Immature natural killer cell (primary cell): ENCODE measurements around the gene CTNNAL1. TPM values are rescaled to one million over a fixed set of nuclear protein-coding genes. Genes with fewer than 3 reads are reported as not detected.
"Not testable (repeated sequence)": the region's sequence is repeated elsewhere in the genome, so short reads cannot be mapped to it uniquely, and the experiment has no call there.

Source experiments
- DNase-seq, 3 donors: peaks; one replicate each; pipeline ENCODE4 v3.0.0; 2022; ENCODE audit warnings: mixed read lengths in 1 of 3
- H3K27ac Mint-ChIP-seq, 6 donors: one replicate each; pipeline ENCODE4 v1.8.0; 2020; ENCODE audit warnings: mixed read lengths in 6 of 6, mild to moderate bottlenecking in 5 of 6, inconsistent platforms in 4 of 6, moderate library complexity in 3 of 6
- H3K27me3 Mint-ChIP-seq, 3 donors: one replicate each; pipeline ENCODE4 v1.8.0; 2020 to 2021; ENCODE audit warnings: low read depth in 3 of 3, mild to moderate bottlenecking in 3 of 3, mixed read lengths in 3 of 3, moderate library complexity in 3 of 3, inconsistent platforms in 1 of 3
- H3K36me3 Mint-ChIP-seq, 3 donors: one replicate each; pipeline ENCODE4 v1.8.0; 2020; ENCODE audit warnings: mixed read lengths in 3 of 3, inconsistent platforms in 2 of 3, mild to moderate bottlenecking in 2 of 3
- H3K4me1 Mint-ChIP-seq, 2 donors: one replicate each; pipeline ENCODE4 v1.8.0; 2020; ENCODE audit warnings: inconsistent platforms in 2 of 2, mild to moderate bottlenecking in 2 of 2, mixed read lengths in 2 of 2, moderate library complexity in 1 of 2
- H3K4me3 Mint-ChIP-seq, 5 donors: one replicate each; pipeline ENCODE4 v1.8.0; 2020; ENCODE audit warnings: mild to moderate bottlenecking in 5 of 5, mixed read lengths in 5 of 5, inconsistent platforms in 3 of 5, moderate library complexity in 3 of 5
- H3K9me3 Mint-ChIP-seq, 6 donors: one replicate each; pipeline ENCODE4 v1.8.0; 2020; ENCODE audit warnings: mild to moderate bottlenecking in 6 of 6, mixed read lengths in 6 of 6, inconsistent platforms in 4 of 6, moderate library complexity in 3 of 6
- polyA plus RNA-seq, 3 donors: library from polyadenylated mRNA; unstranded; fragments of 300-500 nt; fragmentation: Illumina TruSeq; gene quantifications; one replicate each; pipeline ENCODE4 v1.2.3, GENCODE V29; 2021

CTNNAL1 gene
- polyA plus RNA-seq, 3 donors from 2014 or later = 1.7 to 5.2 TPM; not detected in 1

GRCh38 chr9:108920401-108920800, 92.9 kb downstream of the CTNNAL1 start:
- H3K36me3 Mint-ChIP-seq = peaks cover 13 to 51% (median 48%) of the 10 kb centered on the region in 3 donors
- not testable (repeated sequence) for H3K4me3 Mint-ChIP-seq, DNase-seq, H3K27me3 Mint-ChIP-seq, H3K4me1 Mint-ChIP-seq, H3K27ac Mint-ChIP-seq, H3K9me3 Mint-ChIP-seq

DNA sequence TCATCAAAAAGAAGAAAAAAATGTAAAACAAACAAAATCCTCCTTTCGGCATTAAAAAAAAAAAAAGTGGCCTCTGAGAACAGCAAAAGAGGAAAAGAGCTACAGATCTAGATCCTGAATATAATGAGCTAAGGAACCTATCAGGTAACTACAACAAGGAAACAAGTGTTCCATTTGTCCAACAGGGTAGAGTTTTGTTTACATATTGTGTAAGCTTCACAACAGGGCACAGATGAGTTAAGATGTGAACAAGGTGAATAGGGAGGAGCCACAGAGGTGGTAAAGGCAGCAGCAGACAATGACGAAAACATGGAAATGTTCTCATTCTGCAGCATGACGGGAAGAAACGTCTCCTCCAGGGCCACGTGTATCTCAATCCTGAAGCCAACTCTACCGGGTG, 93.8 kb downstream of the CTNNAL1 start:
- Mint-ChIP-seq H3K27me3 (no peaks in the 10 kb centered on the region), H3K4me3 (no peak overlapping the region), H3K9me3 (no peaks in the 10 kb centered on the region), H3K4me1 (no peaks in the 10 kb centered on the region), H3K36me3 (peaks cover 13 to 43% (median 39%) of the 10 kb centered on the region in 3 donors), H3K27ac (no peak overlapping the region)
- no peak for DNase-seq

GRCh38 chr9:108913391-108913790, 99.9 kb downstream of the CTNNAL1 start:
- Mint-ChIP-seq H3K9me3 (no peaks in the 10 kb centered on the region), H3K4me3 (no peak overlapping the region), H3K4me1 (peaks cover 21 to 24% of the 10 kb centered on the region in 2 donors), H3K36me3 (peaks cover 27 to 53% (median 37%) of the 10 kb centered on the region in 3 donors), H3K27ac (no peak overlapping the region), H3K27me3 (peaks cover 0 to 2% (median 1%) of the 10 kb centered on the region in 3 donors)
- no peak for DNase-seq

- peaks cover 21 to 24% of the 10 kb centered on the region in 2 donors for H3K4me1 Mint-ChIP-seq
- H3K27me3 Mint-ChIP-seq = peaks cover 0 to 2% (median 1%) of the 10 kb centered on the region in 3 donors
- H3K36me3 Mint-ChIP-seq = peaks cover 31 to 63% (median 38%) of the 10 kb centered on the region in 3 donors
- H3K9me3 Mint-ChIP-seq = no peaks in the 10 kb centered on the region
- peak overlapping the region in 2 of 5 donors; percentile 9 to 21 for H3K4me3 Mint-ChIP-seq
- DNase-seq = peak in 1 of 3 donors; percentile 17
- H3K27ac Mint-ChIP-seq = peak overlapping the region; percentile 45 to 84 (median 78)
These were observed 101.5 kb downstream of the CTNNAL1 start for GRCh38 chr9:108911820-108912219.

DNA sequence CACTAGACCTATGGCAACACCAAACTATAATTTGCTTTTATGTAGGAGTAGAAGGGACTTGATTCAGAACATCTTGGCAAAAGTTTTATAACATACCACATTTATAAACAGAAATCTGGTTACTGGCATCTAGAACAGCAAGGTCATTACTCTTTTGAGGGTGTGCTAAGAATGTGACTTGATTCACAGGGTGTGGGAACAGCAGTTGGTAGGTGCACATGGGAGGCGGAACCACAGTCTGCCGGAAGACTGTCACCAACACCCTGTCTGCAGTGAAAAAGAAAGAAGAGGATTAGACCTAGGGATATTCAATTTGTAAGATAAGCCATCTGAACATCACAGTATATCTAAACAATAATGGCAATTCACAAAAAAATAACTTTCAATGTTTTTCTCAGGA, 102.4 kb downstream of the CTNNAL1 start:
- peak overlapping the region; percentile 43 to 92 (median 72) for H3K27ac Mint-ChIP-seq
- H3K36me3 Mint-ChIP-seq = peaks cover 31 to 66% (median 39%) of the 10 kb centered on the region in 3 donors
- H3K9me3 Mint-ChIP-seq = no peaks in the 10 kb centered on the region
- DNase-seq = no peak
- H3K4me1 Mint-ChIP-seq = peaks cover 21 to 24% of the 10 kb centered on the region in 2 donors
- peaks cover 0 to 2% (median 1%) of the 10 kb centered on the region in 3 donors for H3K27me3 Mint-ChIP-seq
- H3K4me3 Mint-ChIP-seq = peak overlapping the region in 3 of 5 donors; percentile 8 to 55 (median 25)

DNA sequence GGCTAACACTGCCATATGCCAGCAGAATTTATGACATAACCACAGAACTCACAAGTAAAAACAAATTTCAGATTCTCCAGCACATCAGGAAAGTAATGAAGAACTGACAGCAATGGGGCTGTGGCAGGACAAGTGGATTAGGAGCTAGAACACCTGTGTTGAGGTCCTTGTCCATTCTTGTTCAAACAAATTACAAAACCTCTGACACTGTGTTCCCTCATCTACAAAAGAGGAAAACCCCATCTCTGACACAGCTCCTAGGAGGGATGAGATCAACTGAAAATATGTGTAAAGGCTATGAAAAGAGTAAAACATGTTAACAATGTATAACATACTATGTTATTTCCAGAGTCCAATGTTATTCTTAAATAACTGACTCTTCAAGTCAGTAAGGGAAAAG, 102.9 kb downstream of the CTNNAL1 start:
- H3K4me1 Mint-ChIP-seq = peaks cover 21 to 24% of the 10 kb centered on the region in 2 donors
- H3K4me3 Mint-ChIP-seq = no peak overlapping the region
- H3K36me3 Mint-ChIP-seq = peaks cover 30 to 64% (median 39%) of the 10 kb centered on the region in 3 donors

GRCh38 chr9:108905494-108905893, 107.8 kb downstream of the CTNNAL1 start:
- Mint-ChIP-seq H3K27ac (no peak overlapping the region), H3K4me1 (peaks cover 1 to 3% of the 10 kb centered on the region in 2 donors), H3K36me3 (peaks cover 45 to 69% (median 45%) of the 10 kb centered on the region in 3 donors), H3K9me3 (no peaks in the 10 kb centered on the region), H3K4me3 (no peak overlapping the region), H3K27me3 (peaks cover 0 to 2% (median 0%) of the 10 kb centered on the region in 3 donors)
- DNase-seq = no peak

More for the DNA sequence above, 102.9 kb downstream of the CTNNAL1 start:
- Mint-ChIP-seq H3K9me3 (no peaks in the 10 kb centered on the region), H3K27ac (peak overlapping the region in 4 of 6 donors; percentile 19 to 92 (median 55)), H3K27me3 (peaks cover 0 to 2% (median 1%) of the 10 kb centered on the region in 3 donors)
- no peak for DNase-seq

- no peak for DNase-seq
- peaks cover 0 to 3% (median 0%) of the 10 kb centered on the region in 3 donors for H3K27me3 Mint-ChIP-seq
- no peaks in the 10 kb centered on the region for H3K9me3 Mint-ChIP-seq
- no peak overlapping the region for H3K27ac Mint-ChIP-seq
- peaks cover 36 to 62% (median 40%) of the 10 kb centered on the region in 3 donors for H3K36me3 Mint-ChIP-seq
- H3K4me3 Mint-ChIP-seq = no peak overlapping the region
- no peaks in the 10 kb centered on the region for H3K4me1 Mint-ChIP-seq
These were observed 109.1 kb downstream of the CTNNAL1 start for GRCh38 chr9:108904161-108904560.

DNA sequence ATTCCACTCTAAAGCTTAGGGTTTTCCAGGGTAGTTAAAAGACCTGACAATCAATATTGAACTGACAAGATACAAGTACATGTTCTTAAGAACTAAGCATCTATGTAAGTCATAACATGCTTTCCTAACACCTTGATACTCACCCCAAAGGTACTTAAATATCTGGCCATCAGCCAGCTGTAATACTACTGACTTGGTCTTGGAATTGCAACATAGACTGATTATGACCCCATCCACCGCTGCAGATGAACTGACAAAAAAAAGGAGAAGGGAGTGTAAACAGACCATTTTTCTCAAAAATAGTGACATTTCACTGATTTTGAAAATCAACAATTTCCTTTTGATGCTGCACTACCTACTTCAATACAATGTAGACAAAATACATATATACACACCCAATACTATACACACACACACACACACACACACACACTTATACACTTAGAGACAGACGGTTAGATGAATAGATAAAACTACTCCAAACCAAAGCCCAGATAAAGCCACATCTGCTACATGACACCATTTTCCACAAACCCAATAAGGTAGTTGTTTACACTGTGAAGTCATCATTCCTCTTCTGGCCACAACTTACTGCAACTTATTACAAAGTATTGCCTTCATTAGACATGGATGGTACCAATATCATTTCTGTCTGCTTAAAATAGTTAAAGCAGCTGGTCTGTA, 109.7 kb downstream of the CTNNAL1 start:
- H3K9me3 Mint-ChIP-seq = no peaks in the 10 kb centered on the region
- no peaks in the 10 kb centered on the region for H3K4me1 Mint-ChIP-seq
- peaks cover 31 to 60% (median 35%) of the 10 kb centered on the region in 3 donors for H3K36me3 Mint-ChIP-seq
- no peak for DNase-seq
- peak overlapping the region in 1 of 6 donors; percentile 76 for H3K27ac Mint-ChIP-seq
- H3K4me3 Mint-ChIP-seq = no peak overlapping the region
- H3K27me3 Mint-ChIP-seq = peaks cover 0 to 3% (median 0%) of the 10 kb centered on the region in 3 donors

DNA sequence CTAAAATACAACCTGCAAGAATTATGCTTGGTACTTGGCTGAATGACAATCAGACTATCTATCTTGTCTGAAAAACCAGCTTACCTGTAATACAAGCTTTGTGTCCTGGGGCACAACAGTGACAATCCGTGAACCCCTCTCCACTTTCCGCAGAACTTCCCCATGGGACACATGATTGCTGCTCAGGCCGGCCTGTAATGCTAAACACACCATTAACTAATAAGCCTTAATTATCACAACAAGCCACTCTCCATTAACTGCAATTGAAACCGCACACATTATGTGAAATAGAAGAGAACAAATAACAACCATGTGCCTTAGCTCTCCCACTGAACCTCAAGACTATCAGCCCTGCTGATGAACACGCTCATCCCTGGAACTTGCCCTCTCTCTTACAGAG, 113.1 kb downstream of the CTNNAL1 start:
- no peaks in the 10 kb centered on the region for H3K4me1 Mint-ChIP-seq
- H3K4me3 Mint-ChIP-seq = no peak overlapping the region
- peaks cover 39 to 59% (median 49%) of the 10 kb centered on the region in 3 donors for H3K36me3 Mint-ChIP-seq
- no peak for DNase-seq
- H3K27ac Mint-ChIP-seq = peak overlapping the region in 1 of 6 donors; percentile 9
- no peaks in the 10 kb centered on the region for H3K9me3 Mint-ChIP-seq
- peaks cover 0 to 5% (median 0%) of the 10 kb centered on the region in 3 donors for H3K27me3 Mint-ChIP-seq

DNA sequence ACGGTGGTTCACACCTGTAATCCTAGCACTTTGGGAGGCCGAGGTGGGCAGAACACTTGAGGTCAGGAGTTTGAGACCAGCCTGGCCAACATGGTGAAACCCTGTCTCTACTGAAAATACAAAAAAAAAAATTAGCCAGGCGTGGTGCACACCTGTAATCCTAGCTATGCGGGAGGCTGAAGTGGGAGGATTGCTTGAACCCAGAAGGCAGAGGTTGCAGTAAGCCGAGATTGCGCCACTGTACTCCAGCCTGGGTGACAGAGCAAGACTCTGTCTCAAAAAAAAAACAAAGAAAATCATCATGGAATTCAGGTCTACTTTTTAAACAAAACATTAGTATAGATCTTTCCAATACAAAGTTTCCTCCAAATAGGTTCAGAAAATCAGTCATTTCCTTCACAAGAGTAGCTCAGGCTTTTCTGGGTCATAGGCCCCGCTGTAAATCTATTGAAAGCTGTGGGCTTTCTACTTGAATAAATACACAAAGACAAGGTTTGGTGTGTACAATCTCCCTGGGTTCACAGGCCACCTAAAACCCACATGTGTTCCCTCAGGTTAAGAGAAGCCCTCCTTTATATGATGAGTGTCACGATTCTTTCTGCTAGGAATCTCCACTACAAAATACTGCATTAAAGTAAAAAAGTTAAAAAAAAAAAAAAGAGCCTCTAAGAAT, 114.1 kb downstream of the CTNNAL1 start:
- not testable (repeated sequence) for H3K9me3 Mint-ChIP-seq, H3K27me3 Mint-ChIP-seq, DNase-seq, H3K4me3 Mint-ChIP-seq, H3K27ac Mint-ChIP-seq, H3K4me1 Mint-ChIP-seq
- H3K36me3 Mint-ChIP-seq = peaks cover 42 to 62% (median 47%) of the 10 kb centered on the region in 3 donors

GRCh38 chr9:108897324-108898096, 115.8 kb downstream of the CTNNAL1 start:
- H3K4me3 Mint-ChIP-seq = no peak overlapping the region
- H3K27me3 Mint-ChIP-seq = peaks cover 0 to 5% (median 0%) of the 10 kb centered on the region in 3 donors
- H3K27ac Mint-ChIP-seq = peak overlapping the region in 1 of 6 donors; percentile 48
- H3K36me3 Mint-ChIP-seq = peaks cover 38 to 65% (median 47%) of the 10 kb centered on the region in 3 donors
- DNase-seq = no peak
- no peaks in the 10 kb centered on the region for H3K9me3 Mint-ChIP-seq
- H3K4me1 Mint-ChIP-seq = no peaks in the 10 kb centered on the region

DNA sequence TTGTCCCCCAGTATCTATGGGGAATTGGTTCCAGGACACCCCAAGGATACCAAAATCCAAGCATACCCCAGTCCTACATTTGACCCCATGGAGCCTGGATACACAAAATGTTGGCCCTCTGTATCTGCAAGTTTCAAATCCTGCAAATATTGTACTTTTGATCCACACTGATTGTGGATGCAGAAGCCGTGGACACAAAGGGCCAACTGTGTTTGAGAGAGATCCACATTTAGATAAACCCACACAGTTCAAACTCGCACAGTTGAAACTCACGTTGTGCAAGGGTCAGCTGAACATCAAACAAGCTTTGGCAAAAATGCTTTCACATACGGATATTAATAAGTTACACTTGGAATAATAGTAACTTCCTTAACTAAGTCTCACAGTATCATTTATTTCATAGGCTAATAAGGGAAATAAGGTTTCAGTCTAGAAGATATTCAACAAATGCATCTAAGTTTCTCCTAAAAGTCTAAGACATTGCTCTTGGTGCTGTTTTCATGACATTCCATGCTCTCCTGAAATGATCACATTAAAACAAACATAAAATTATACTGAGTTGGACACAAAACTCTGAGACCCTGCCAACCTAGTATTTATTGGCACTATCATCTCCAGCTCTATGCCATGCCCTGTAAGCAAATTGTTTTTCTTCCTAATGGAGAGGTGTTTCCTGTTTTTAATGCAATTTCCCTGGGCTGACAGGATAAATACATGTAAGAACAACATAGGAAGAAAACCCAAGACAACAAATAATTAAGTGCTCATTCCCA, 118.9 kb downstream of the CTNNAL1 start:
- H3K4me1 Mint-ChIP-seq = no peaks in the 10 kb centered on the region
- no peak for DNase-seq
- H3K4me3 Mint-ChIP-seq = no peak overlapping the region
- peaks cover 0 to 5% (median 0%) of the 10 kb centered on the region in 3 donors for H3K27me3 Mint-ChIP-seq
- H3K9me3 Mint-ChIP-seq = no peaks in the 10 kb centered on the region
- peaks cover 45 to 81% (median 48%) of the 10 kb centered on the region in 3 donors for H3K36me3 Mint-ChIP-seq
- no peak overlapping the region for H3K27ac Mint-ChIP-seq
